HG02885 (cell line): ENCODE data around the gene DNLZ.

Experiments
- ATAC-seq: cut with Tn5 transposase; IDR thresholded peaks from one replicate; pipeline ENCODE4 v1.9.1; 2021; ENCODE audit warnings: mild to moderate bottlenecking; ENCODE audit not compliant: unreplicated experiment, poor library complexity

Gene DNLZ

DNA sequence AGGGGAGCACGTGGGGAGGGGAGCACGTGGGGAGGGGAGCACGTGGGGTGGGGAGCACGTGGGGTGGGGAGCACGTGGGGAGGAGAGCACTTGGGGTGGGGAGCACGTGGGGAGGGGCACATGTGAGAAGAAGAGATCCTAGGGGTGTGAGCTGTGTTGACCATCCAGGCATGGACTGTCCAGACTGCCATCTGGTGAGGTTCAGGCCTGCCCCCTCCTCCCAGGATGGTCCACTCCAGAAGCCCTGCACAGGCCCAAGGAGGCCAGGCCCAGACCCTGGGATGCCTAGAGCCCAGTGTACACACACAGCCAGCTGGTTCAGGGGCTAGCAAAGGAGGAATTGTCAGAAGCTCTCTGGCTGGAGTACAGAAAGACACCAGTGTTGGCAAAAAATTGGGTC is 34.1 kb upstream of the DNLZ start:
- no peak for ATAC-seq

DNA sequence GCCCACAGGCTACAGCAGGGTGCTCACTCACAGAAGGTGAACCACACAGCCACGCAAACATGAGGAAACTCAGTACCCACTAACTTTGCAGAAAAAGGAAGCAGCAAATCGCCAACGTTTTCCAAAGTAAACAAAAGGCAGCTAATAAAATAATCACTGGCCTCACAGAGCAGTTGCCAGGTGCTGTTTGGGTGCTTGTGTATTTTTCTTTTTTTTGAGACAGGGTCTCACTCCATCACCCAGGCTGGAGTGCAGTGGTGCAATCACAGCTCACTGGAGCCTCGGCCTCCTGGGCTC is 32.6 kb upstream of the DNLZ start:
- no peak for ATAC-seq

DNA sequence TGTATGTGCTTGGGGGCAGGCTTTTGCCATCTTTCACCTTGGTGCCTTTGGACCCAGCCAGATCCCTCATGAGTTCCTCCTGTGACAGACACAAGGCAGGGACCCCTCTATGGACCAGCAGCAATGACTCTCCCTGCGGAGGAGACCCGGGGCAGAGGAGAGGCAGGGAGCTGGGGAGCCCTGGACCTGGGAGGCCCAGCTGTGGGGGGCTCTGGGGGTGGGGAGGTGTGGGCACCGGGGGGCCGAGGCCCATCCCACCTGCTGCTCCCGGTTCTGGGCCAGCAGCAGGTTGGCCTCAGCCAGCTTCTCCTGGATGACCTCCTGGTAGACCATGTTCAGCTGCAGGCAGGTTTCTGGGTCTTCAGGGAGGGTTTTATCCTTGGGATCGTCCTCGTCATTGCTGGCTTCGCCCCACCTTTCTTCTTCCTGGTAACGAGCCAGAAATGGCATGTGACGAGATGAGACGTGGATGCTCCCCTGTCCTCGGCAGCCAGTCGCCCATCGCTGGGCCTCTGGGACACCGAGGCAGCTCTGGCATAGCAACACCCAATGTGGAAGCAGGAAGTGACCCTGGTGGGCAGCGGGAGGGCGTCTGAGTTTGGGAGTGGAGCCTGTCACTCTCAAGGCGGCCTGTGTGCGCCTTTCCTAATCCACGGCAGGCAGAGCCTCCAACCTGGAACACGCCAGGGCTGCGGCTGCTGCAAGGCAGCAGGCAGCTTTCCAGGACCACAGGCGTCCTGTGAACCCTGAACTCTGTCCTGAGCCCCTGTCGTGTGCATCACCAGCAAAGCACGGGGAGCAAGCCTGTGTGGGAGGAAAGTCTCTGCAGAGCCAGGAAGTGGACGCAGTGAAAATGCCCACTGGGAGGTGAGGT is 32.0 kb upstream of the DNLZ start:
- no peak for ATAC-seq

GRCh38 chr9:136395020-136395340 is 31.4 kb upstream of the DNLZ start:
- ATAC-seq, result no peak

DNA sequence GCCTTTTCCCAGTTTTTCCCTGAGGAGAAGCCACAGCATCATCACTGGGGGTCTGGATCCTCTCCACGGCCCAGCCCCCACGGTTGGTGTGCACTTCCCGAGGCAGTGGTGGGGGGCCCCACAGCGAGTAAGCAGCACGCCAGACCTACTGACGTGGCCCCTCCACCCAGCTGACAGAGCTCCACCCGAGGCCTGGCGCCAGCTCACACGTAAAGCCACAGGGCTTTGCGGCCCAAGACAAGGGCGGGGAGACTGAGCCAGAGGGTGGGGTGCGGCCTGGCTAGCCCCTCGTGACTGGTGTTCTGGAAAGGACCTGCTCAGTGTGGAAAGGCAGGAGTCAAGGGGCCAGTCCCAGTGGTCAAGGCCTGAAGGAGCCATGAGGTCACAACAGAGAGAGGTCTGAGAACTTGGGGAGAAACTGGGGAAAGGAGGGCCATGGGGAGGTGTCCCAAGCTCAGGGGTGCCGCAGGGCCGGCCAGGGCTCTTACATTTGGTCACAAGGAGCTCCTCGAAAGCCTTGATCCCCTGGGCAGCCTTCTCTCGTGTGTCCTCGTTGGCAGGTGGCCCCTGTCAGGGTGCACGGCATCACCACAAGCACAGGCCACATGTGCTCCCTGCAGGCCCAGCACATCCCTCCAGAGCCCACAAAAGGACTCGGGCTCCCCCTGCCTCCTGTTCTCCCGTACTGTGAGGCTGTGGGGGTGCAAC is 30.9 kb upstream of the DNLZ start:
- ATAC-seq, result no peak

GRCh38 chr9:136393531-136393930 is 30.0 kb upstream of the DNLZ start:
- ATAC-seq, result no peak

DNA sequence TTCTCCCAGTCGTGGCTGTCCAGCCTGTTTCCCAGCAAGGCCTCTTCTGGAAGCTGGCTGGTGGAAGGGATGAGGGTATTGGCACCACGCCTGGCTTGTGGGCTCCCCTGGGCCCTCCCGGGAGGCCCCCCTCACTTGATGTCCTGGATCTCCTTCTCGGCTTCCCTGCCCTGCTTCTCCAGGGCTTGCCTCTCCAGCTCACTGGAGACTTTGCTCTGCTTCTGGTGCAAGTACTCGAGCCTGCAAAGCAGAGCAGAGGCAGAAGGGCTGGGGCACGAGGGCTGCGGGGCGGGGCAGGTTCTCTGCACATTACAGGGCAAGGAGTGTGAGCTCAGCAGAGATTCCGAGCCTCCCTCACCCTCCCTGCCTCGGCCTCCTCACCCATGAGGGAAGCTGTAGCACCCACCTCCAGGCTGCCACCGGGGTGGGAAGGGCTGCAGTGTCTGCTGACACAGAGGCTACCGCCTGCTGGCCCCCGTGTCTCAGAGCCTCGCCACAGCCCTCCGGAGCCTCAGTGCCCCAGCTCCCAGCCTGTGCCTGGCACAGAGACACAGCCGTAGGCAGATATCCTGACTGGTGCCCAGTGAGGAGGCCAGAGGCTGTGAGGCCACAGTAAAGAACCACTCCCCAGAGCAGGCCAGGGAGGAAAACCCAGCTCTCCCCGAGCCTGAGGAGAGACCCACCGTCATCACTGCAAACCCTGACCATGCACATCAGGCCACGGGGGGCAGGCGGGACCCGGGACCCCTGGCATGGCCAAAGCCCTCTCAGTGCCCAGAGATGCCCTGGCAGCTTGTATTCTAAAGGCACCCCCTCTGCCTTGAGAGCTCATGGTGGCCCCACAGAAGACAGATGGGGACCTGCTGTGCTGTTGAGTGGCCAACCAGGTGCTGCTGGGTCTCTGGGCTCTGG is 29.2 kb upstream of the DNLZ start:
- ATAC-seq, result no peak

DNA sequence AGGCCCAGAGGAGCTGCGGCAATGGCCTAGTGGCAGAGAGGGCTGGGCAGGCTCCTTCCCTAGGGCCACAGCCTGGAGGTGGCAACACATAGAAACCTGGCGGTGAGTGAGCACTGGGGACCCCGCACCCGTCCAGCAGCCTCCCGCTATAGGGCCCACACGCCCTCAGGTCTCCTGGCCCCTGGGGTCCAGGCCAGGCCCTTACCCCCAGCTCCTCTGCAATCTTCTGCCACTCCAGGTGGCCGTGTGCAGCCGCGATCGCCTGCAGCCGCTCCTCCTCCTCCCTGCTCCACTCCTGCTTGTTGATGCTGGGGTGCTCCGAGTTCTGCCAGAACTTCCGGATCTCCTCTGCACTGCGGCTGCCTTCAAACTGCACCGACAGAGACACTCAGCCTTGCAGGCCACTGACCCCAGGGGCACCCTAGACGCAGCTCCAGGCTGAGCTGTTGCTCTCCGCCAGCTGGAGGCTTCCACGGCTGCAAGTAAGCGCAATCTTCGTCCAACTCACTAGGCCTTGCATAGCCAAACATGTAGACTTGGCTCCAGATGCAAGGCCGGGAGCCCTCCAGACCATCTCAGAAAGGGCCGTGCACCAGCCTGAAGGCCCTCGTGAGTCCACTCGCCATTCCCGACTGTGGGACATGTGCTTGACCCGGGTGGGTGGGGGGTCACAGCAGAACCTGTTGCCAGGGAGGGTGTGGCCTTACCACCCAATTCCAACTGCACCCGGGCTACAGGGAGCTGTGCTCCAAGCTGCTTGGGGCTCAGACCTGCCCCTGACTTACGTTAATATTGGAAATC is 28.4 kb upstream of the DNLZ start:
- no peak for ATAC-seq

DNA sequence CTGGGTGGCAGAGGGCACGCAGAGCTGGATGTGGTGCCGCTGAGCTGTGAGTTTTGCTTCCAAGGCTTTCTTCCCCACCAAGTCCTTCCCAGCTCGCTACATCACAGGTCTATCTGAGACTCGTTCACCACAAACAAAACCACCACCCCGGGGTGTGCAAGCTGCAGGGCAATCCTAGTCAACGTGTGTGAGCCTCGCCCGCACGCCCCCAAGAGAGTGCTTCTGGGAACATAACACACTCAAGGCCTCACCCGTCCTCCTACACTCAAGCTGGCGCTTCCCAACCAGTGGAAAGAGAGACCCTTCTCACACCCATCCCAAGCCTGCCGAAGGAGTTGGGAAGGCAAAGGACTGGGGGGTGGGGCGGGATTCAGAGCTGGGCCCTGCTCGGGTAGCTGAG is 25.9 kb upstream of the DNLZ start:
- no peak for ATAC-seq

- no peak for ATAC-seq
Measured at GRCh38 chr9:136387217-136387616, 23.7 kb upstream of the DNLZ start.

GRCh38 chr9:136386018-136386417 is 22.5 kb upstream of the DNLZ start:
- no peak for ATAC-seq

DNA sequence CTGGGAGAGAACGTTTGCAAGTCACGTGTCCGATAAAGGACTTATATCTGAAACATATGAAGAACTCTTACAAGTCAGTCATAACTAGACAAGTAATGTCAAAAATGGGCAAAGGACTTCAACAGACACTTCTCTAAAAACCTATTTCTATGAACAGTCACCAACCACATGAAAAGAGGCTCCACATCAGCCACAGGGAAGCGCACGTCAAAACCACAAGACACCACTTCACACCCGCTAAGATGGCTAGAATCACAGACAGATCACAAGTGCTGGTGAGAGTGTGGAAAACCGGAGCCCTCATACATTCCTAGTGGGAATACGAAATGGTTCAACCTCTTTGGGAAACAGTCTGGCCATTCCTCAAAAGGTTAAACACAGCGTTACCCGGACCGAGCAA is 21.5 kb upstream of the DNLZ start:
- no peak for ATAC-seq

GRCh38 chr9:136383436-136383835 is 19.9 kb upstream of the DNLZ start:
- no peak for ATAC-seq

- ATAC-seq, result no peak
Measured at GRCh38 chr9:136381966-136382513, 18.5 kb upstream of the DNLZ start.

DNA sequence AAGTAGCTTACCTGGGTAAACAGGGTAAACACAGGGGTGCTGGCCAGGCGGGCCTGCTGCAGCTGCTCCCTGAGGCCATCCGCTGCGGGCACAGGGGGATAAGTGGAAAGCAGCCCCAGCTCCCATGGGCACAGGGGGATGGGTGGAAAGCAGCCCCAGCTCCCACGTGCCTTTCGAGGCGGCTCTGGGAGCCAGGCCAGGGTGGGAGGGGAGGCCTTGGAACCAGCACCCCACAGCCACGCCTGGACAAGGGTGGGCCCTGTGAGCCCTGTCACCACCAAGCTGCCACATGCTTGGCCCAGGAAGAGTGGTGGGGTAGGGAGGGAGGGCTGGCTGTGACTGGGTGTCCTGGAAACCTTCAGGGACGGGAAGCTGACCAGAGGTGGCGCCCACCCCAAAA is 17.8 kb upstream of the DNLZ start:
- ATAC-seq, result no peak

- ATAC-seq, result no peak
Measured at GRCh38 chr9:136380381-136380780, 16.8 kb upstream of the DNLZ start.

DNA sequence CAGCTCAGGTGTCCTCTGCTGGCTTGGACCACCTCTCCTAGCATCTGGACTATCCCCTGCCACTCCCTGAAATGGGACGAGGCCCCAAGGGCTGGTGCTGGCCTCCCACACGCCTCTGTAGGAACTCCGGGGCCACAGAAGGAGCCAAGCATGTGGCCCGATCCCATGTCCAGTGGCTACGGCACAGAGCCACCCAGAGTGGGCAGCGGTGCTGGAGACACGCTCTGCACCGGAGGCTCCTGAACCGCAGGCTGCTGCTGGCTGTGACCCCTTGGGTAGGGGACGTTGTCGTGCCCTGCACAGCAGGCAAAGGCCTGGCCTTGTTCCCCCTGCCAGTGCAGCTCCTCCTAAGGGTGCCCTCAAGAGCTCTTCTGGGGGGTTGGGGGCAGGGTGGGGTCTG is 16.3 kb upstream of the DNLZ start:
- no peak for ATAC-seq

GRCh38 chr9:136379401-136379800 is 15.9 kb upstream of the DNLZ start:
- ATAC-seq, result no peak

- ATAC-seq, result no peak
Measured at GRCh38 chr9:136379003-136379287, 15.4 kb upstream of the DNLZ start.
